A549 (cell line): Measurements from ENCODE around the gene RAB8B. TPM values are rescaled to one million over a fixed set of nuclear protein-coding genes. Genes with fewer than 3 reads are reported as not detected.

ENCODE experiments used
- ATAC-seq, 2 experiments: fragments of 200-7000 bp in 1 of 2; fragments of >200 bp in 1 of 2; cut with Nextera tagmentation in 1 of 2; cut with Tn5 transposase in 1 of 2; 3 replicates each; pipeline versions ENCODE4 v1.8.0 to v1.9.1; 2018 to 2020; ENCODE audit warnings: mild to moderate bottlenecking in 1 of 2, moderate library complexity in 1 of 2
- CTCF ChIA-PET: fragments of 300-600 bp; sonication (Branson Sonifier 250); formaldehyde crosslinking; extraction: SDS; loops from one replicate; lab custom pipeline; 2021; ENCODE audit warnings: antibody characterized with exemption, inconsistent platforms; lab: Yijun Ruan, JAX
- POLR2A ChIA-PET: fragments of 350-600 bp; formaldehyde crosslinking; extraction: SDS; loops from one replicate; lab custom pipeline; 2021; ENCODE audit warnings: antibody characterized with exemption, inconsistent platforms; lab: Yijun Ruan, JAX
- DNase-seq, 2 experiments: peaks; one replicate each; pipeline versions ENCODE4 v3.0.0 to v3.0.0-alpha.2; 2011 to 2016; ENCODE audit warnings: low read depth in 1 of 2, low spot score in 1 of 2
- FAIRE-seq: peaks from 2 replicates; lab custom pipeline; 2011; peaks lifted over from hg19 to GRCh38; lab: Jason Lieb, UNC
- H3K27ac ChIP-seq, 2 experiments: fragments of >200 bp; sonication (Bioruptor Twin); formaldehyde crosslinking; 3 replicates each; pipeline ENCODE4 v1.5.1; 2016 to 2017
- H3K4me1 ChIP-seq: fragments of >200 bp; sonication (Bioruptor Twin); formaldehyde crosslinking; 3 replicates; pipeline ENCODE4 v1.6.1; 2016
- H3K4me2 ChIP-seq: fragments of >200 bp; sonication (Bioruptor Twin); formaldehyde crosslinking; 3 replicates; pipeline ENCODE4 v1.6.1; 2016
- H3K4me3 ChIP-seq: fragments of >200 bp; sonication (Bioruptor Twin); formaldehyde crosslinking; 3 replicates; pipeline ENCODE4 v1.5.1; 2016
- H3K9me3 ChIP-seq: fragments of >200 bp; sonication (Bioruptor Twin); formaldehyde crosslinking; 3 replicates; pipeline ENCODE4 v1.6.1; 2016
- CEBPB ChIP-seq, 2 experiments: fragments of >200 bp in 1 of 2; sonication (Bioruptor Twin) in 1 of 2; formaldehyde crosslinking in 1 of 2; IDR thresholded peaks; 2 replicates each; pipeline ENCODE4 v1.6.1; 2012 to 2016
- CHD4 ChIP-seq: fragments of 200-600 bp; sonication (generic); IDR thresholded peaks from 2 replicates; pipeline ENCODE4 v1.6.1; 2016; ENCODE audit warnings: antibody characterized with exemption, mild to moderate bottlenecking, borderline replicate concordance
- EP300 ChIP-seq, 2 experiments: fragments of >200 bp; sonication (Bioruptor Twin); formaldehyde crosslinking; IDR thresholded peaks; 2 replicates in 1 of 2; 3 replicates in 1 of 2; pipeline ENCODE4 v1.6.1; 2016 to 2017
- ESRRA ChIP-seq: fragments of 150-350 bp; IDR thresholded peaks from 2 replicates; pipeline ENCODE4 v1.6.1; 2014; ENCODE audit warnings: mild to moderate bottlenecking, low read length, borderline replicate concordance
- FOSL2 ChIP-seq, 2 experiments: fragments of 450-650 bp in 1 of 2; fragments of >200 bp in 1 of 2; sonication (Bioruptor Twin) in 1 of 2; formaldehyde crosslinking; IDR thresholded peaks; 2 replicates each; pipeline versions ENCODE4 v1.5.0 to v1.6.1; 2016 to 2020; ENCODE audit warnings: mild to moderate bottlenecking in 1 of 2, moderate library complexity in 1 of 2
- FOXS1 ChIP-seq: fragments of 250-450 bp; sonication (Bioruptor Pico); IDR thresholded peaks from 2 replicates; pipeline ENCODE4 v1.5.0; 2020; ENCODE audit warnings: mild to moderate bottlenecking, moderate library complexity
- GATA3 ChIP-seq: IDR thresholded peaks from 2 replicates; pipeline ENCODE4 v1.6.1; 2012; ENCODE audit warnings: borderline replicate concordance
- HDAC2 ChIP-seq: fragments of 200-600 bp; sonication (generic); IDR thresholded peaks from 2 replicates; pipeline ENCODE4 v1.6.1; 2016
- HOXB5 ChIP-seq: fragments of 250-450 bp; sonication (Bioruptor Pico); IDR thresholded peaks from 2 replicates; pipeline ENCODE4 v1.5.0; 2020; ENCODE audit warnings: mild to moderate bottlenecking, moderate library complexity
- JUN ChIP-seq, 2 experiments: fragments of >200 bp; sonication (Bioruptor Twin); formaldehyde crosslinking; IDR thresholded peaks; 2 replicates in 1 of 2; 3 replicates in 1 of 2; pipeline ENCODE4 v1.6.1; 2016 to 2017
- KDM1A ChIP-seq: fragments of 200-600 bp; sonication (generic); IDR thresholded peaks from 2 replicates; pipeline ENCODE4 v1.6.1; 2016; ENCODE audit warnings: low read depth, mild to moderate bottlenecking
- KDM5A ChIP-seq: fragments of 200-600 bp; sonication (generic); IDR thresholded peaks from 2 replicates; pipeline ENCODE4 v1.6.1; 2016; ENCODE audit warnings: antibody characterized with exemption, mild to moderate bottlenecking
- MAFK ChIP-seq: fragments of 450-650 bp; IDR thresholded peaks from 2 replicates; pipeline ENCODE4 v1.6.1; 2014; ENCODE audit not compliant: partially characterized antibody
- NR3C1 ChIP-seq: fragments of >200 bp; sonication (Bioruptor Twin); formaldehyde crosslinking; IDR thresholded peaks from 3 replicates; pipeline ENCODE4 v1.6.1; 2017
- RAD21 ChIP-seq, 2 experiments: fragments of >200 bp in 1 of 2; sonication (Bioruptor Twin) in 1 of 2; formaldehyde crosslinking in 1 of 2; IDR thresholded peaks in 1 of 2; conservative IDR thresholded peaks in 1 of 2; 2 replicates in 1 of 2; 3 replicates in 1 of 2; pipeline ENCODE4 v1.6.1; 2012 to 2018; ENCODE audit warnings: inconsistent platforms in 1 of 2
- REST ChIP-seq: fragments of 200-600 bp; sonication (generic); IDR thresholded peaks from 2 replicates; pipeline ENCODE4 v1.6.1; 2016; ENCODE audit warnings: antibody characterized with exemption, mild to moderate bottlenecking, moderate library complexity
- RFX5 ChIP-seq: fragments of 450-650 bp; IDR thresholded peaks from 2 replicates; pipeline ENCODE4 v1.7.1; 2014; ENCODE audit warnings: antibody characterized with exemption, mild to moderate bottlenecking, moderate library complexity
- SMC3 ChIP-seq: fragments of >200 bp; sonication (Bioruptor Twin); formaldehyde crosslinking; IDR thresholded peaks from 3 replicates; pipeline ENCODE4 v1.6.1; 2018; ENCODE audit warnings: inconsistent platforms
- ZNF302 ChIP-seq: fragments of 250-450 bp; sonication (Bioruptor Pico); IDR thresholded peaks from 2 replicates; pipeline ENCODE4 v1.9.0; 2021; ENCODE audit warnings: inconsistent platforms, mild to moderate bottlenecking, moderate library complexity
- ZSCAN20 ChIP-seq: fragments of 250-450 bp; sonication (Bioruptor Pico); IDR thresholded peaks from 2 replicates; pipeline ENCODE4 v1.8.0; 2022; ENCODE audit warnings: mild to moderate bottlenecking, moderate library complexity
- WGBS: methylation state at CpG from one replicate; pipeline ENCODE4 v1.1.6; 2017; ENCODE audit errors: missing lambda C conversion rate; 5-methylcytosine and 5-hydroxymethylcytosine counted together
- polyA plus RNA-seq, 4 experiments: library from polyadenylated mRNA; depleted of rRNA in 3 of 4; stranded (reverse); fragments of >200 nt; fragmentation: RNase III in 1 of 4; extraction: RNeasy Plus Mini Kit Qiagen cat#74134 plus additional on column Dnase treatment in 1 of 4; gene quantifications; 2 replicates in 3 of 4; 3 replicates in 1 of 4; pipeline ENCODE4 v1.2.3, GENCODE V29; 2011 to 2017
- TF ChIP-seq, protein P1 (sequence below): fragments of >200 bp; sonication (Bioruptor Twin); formaldehyde crosslinking; IDR thresholded peaks from 3 replicates; pipeline ENCODE4 v1.6.1; 2016
- TF ChIP-seq, protein P2 (sequence below): fragments of 450-650 bp; IDR thresholded peaks from 2 replicates; pipeline ENCODE4 v1.6.1; 2014; ENCODE audit warnings: antibody characterized with exemption
- TF ChIP-seq, protein P3 (sequence below): IDR thresholded peaks from 2 replicates; pipeline ENCODE4 v1.6.1; 2012

RAB8B gene
- polyA plus RNA-seq, 2 of the 4 experiments (the other 2 are of a cell fraction) = 21.5 to 41.4 TPM

- POLR2A ChIA-PET = interaction anchor here (0.6 to 2.0 kb wide), 2 partner anchors 16 to 54 kb away, joined by 3 to 5 read pairs; no protein-coding TSS in a partner anchor
- TF ChIP-seq RAD21 (conservative IDR thresholded peaks at IDR 0.05 in 1 of 2, IDR thresholded peaks at IDR 0.05 in 1 of 2) (no peak), ZSCAN20 (CRISPR knock-in tag) (no peak), GATA3 (no peak), ZNF302 (CRISPR knock-in tag) (no peak), ESRRA (no peak), KDM1A (no peak), EP300 (IDR thresholded peaks at IDR 0.05) (no peak), SMC3 (no peak), HOXB5 (CRISPR knock-in tag) (no peak), MAFK (no peak), KDM5A (no peak), CHD4 (no peak), NR3C1 (no peak), RFX5 (no peak)
- TF ChIP-seq, protein P1, sequence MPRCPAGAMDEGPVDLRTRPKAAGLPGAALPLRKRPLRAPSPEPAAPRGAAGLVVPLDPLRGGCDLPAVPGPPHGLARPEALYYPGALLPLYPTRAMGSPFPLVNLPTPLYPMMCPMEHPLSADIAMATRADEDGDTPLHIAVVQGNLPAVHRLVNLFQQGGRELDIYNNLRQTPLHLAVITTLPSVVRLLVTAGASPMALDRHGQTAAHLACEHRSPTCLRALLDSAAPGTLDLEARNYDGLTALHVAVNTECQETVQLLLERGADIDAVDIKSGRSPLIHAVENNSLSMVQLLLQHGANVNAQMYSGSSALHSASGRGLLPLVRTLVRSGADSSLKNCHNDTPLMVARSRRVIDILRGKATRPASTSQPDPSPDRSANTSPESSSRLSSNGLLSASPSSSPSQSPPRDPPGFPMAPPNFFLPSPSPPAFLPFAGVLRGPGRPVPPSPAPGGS = no peak
- TF ChIP-seq, protein P2, sequence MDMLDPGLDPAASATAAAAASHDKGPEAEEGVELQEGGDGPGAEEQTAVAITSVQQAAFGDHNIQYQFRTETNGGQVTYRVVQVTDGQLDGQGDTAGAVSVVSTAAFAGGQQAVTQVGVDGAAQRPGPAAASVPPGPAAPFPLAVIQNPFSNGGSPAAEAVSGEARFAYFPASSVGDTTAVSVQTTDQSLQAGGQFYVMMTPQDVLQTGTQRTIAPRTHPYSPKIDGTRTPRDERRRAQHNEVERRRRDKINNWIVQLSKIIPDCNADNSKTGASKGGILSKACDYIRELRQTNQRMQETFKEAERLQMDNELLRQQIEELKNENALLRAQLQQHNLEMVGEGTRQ = no peak
- TF ChIP-seq, protein P3, sequence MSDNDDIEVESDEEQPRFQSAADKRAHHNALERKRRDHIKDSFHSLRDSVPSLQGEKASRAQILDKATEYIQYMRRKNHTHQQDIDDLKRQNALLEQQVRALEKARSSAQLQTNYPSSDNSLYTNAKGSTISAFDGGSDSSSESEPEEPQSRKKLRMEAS = no peak
- Histone ChIP-seq H3K27ac (peak overlapping the region in 1 of 2 experiments; percentile 5; a peak in 2 of 6 replicates), H3K4me2 (no peak overlapping the region), H3K4me3 (no peak overlapping the region), H3K9me3 (no peaks in the 10 kb centered on the region), H3K4me1 (peaks cover 41% of the 10 kb centered on the region)
- CTCF ChIA-PET = interaction anchor here (0.7 to 2.6 kb wide), 5 partner anchors 15 to 153 kb away, joined by 3 to 12 read pairs (median 4); no protein-coding TSS in a partner anchor
- ATAC-seq = no peak
- WGBS = 93% methylated on average over 1 of the region's 1 CpG
- FAIRE-seq = no peak
- no peak for DNase-seq
Observed at GRCh38 chr15:63151665-63152064, 37.7 kb upstream of the RAB8B start.

GRCh38 chr15:63155486-63155885 is 33.9 kb upstream of the RAB8B start:
- peak overlapping the region; percentile 78 for H3K4me2 ChIP-seq
- no peak for ATAC-seq
- no peak for DNase-seq
- H3K4me1 ChIP-seq = peaks cover 39% of the 10 kb centered on the region
- peak overlapping the region; percentile 95 to 98 for H3K27ac ChIP-seq
- ChIA-PET CTCF (interaction anchor here (1.1 to 2.0 kb wide), 3 partner anchors 10 to 107 kb away, joined by 3 to 10 read pairs (median 4); no protein-coding TSS in a partner anchor), POLR2A (interaction anchor here (1.1 to 2.2 kb wide), 2 partner anchors 8 to 47 kb away, joined by 5 to 20 read pairs; no protein-coding TSS in a partner anchor)
- no peaks in the 10 kb centered on the region for H3K9me3 ChIP-seq
- H3K4me3 ChIP-seq = peak overlapping the region; percentile 74
- WGBS = 52% methylated on average over 3 of the region's 3 CpGs
- TF ChIP-seq, protein P2 = no peak
- TF ChIP-seq NR3C1 (no peak), REST (no peak), RFX5 (no peak), HDAC2 (no peak), CEBPB (IDR thresholded peaks at IDR 0.05) (no peak), JUN (IDR thresholded peaks at IDR 0.05) (no peak), FOXS1 (no peak), FOSL2 (IDR thresholded peaks at IDR 0.05) (no peak), FOSL2 (CRISPR knock-in tag; IDR thresholded peaks at IDR 0.05) (no peak)
- TF ChIP-seq, protein P1 = no peak
- no peak for FAIRE-seq
